Measurements from ENCODE around the gene ZMYM5. TPM values are rescaled to one million over a fixed set of nuclear protein-coding genes. Genes with fewer than 3 reads are reported as not detected.
A peak's percentile ranks its signal among the peaks of the same experiment; 100 is the strongest.

The ZMYM5 gene
- total RNA-seq, 3 donors from 2014 or later, result 14.4 to 29.4 (median 20.3) TPM

DNA sequence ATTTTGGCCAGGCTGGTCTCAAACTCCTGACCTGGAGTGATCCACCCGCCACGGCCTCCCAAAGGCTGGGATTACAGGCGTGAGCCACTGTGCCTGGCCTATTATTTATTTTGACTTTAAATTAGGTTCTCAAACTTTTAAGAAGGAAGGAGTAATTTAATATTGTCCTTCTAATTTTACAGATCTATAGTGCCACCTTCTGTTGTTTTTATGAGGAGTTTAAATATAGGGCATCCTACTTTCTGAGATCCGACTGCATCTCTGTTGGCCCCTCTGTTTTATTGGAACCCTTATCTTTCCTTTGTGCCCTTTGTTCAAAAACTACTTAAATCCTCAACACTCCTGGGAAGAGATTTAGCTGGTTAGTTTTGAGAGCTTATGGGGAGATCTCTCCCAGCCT lies 25.4 kb upstream of the ZMYM5 start:
- H3K27me3 ChIP-seq, result no peaks in the 10 kb centered on the region
- no peak overlapping the region for H3K27ac ChIP-seq
- no peaks in the 10 kb centered on the region for H3K9me3 ChIP-seq
- H3K4me1 ChIP-seq, result no peaks in the 10 kb centered on the region
- TF ChIP-seq POLR2AphosphoS5 (IDR thresholded peaks at IDR 0.05) (no peak), POLR2A (IDR thresholded peaks at IDR 0.05) (no peak)
- TF ChIP-seq, protein P1, sequence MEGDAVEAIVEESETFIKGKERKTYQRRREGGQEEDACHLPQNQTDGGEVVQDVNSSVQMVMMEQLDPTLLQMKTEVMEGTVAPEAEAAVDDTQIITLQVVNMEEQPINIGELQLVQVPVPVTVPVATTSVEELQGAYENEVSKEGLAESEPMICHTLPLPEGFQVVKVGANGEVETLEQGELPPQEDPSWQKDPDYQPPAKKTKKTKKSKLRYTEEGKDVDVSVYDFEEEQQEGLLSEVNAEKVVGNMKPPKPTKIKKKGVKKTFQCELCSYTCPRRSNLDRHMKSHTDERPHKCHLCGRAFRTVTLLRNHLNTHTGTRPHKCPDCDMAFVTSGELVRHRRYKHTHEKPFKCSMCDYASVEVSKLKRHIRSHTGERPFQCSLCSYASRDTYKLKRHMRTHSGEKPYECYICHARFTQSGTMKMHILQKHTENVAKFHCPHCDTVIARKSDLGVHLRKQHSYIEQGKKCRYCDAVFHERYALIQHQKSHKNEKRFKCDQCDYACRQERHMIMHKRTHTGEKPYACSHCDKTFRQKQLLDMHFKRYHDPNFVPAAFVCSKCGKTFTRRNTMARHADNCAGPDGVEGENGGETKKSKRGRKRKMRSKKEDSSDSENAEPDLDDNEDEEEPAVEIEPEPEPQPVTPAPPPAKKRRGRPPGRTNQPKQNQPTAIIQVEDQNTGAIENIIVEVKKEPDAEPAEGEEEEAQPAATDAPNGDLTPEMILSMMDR (IDR thresholded peaks at IDR 0.05), result no peak
- intact Hi-C loops (cut with DNase I; ENCODE audit: low total_unique reads), result no loop called here
- no peaks in the 10 kb centered on the region for H3K36me3 ChIP-seq
- no peak for DNase-seq (ENCODE audit: low spot score in 2 of 2)
- no peak overlapping the region for H3K4me3 ChIP-seq

DNA sequence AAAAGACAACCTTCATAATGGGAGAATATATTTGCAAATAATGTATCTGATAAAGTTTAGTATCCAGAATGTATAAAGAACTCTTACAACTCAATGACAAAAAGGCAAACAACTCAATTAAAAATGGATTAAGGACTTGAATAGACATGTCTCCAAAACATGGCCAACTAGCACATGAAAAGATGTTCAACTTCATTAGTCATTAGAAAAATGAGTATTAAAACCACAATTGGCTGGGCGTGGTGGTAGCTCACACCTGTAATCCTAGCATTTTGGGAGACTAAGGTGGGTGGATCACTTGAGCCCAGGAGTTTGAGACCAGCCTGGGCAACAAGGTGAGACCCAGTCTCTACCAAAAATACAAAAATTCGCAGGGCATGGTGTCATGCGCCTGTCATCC lies 18.8 kb upstream of the ZMYM5 start:
- no peak for TF ChIP-seq POLR2AphosphoS5 (IDR thresholded peaks at IDR 0.05)
- TF ChIP-seq, protein P1 (IDR thresholded peaks at IDR 0.05), result no peak
- no peak overlapping the region for H3K4me3 ChIP-seq
- no peak for DNase-seq (ENCODE audit: low spot score in 2 of 2)
- H3K4me1 ChIP-seq, result no peaks in the 10 kb centered on the region
- intact Hi-C loops (cut with DNase I; ENCODE audit: low total_unique reads), result no loop called here
- H3K27me3 ChIP-seq, result no peaks in the 10 kb centered on the region
- H3K36me3 ChIP-seq, result no peaks in the 10 kb centered on the region
- H3K27ac ChIP-seq, result no peak overlapping the region
- H3K9me3 ChIP-seq, result no peaks in the 10 kb centered on the region

DNA sequence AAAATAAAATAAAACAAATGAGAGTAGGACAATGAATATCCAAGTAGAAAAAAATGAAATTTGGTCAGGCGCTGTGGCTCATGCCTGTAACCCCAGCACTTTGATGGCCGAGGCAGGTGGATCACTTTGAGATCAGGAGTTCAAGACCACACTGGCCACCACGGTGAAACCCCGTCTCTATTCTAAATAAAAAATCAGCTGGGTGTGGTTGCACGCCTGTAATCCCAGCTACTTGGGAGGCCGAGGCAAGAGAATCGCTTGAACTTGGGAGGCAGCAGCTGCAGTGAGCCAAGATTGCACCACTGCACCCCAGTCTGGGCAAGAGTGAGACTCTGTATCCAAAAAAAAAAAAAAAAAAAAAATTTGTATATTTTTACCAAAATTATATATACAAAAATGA lies 18.2 kb upstream of the ZMYM5 start:
- Histone ChIP-seq H3K4me1 (no peaks in the 10 kb centered on the region), H3K36me3 (no peaks in the 10 kb centered on the region), H3K27me3 (no peaks in the 10 kb centered on the region), H3K27ac (no peak overlapping the region), H3K9me3 (no peaks in the 10 kb centered on the region), H3K4me3 (no peak overlapping the region)
- DNase-seq (ENCODE audit: low spot score in 2 of 2), result no peak
- intact Hi-C loops (cut with DNase I; ENCODE audit: low total_unique reads), result no loop called here
- TF ChIP-seq POLR2AphosphoS5 (IDR thresholded peaks at IDR 0.05) (no peak), POLR2A (IDR thresholded peaks at IDR 0.05) (no peak)
- TF ChIP-seq, protein P1 (IDR thresholded peaks at IDR 0.05), result no peak

DNA sequence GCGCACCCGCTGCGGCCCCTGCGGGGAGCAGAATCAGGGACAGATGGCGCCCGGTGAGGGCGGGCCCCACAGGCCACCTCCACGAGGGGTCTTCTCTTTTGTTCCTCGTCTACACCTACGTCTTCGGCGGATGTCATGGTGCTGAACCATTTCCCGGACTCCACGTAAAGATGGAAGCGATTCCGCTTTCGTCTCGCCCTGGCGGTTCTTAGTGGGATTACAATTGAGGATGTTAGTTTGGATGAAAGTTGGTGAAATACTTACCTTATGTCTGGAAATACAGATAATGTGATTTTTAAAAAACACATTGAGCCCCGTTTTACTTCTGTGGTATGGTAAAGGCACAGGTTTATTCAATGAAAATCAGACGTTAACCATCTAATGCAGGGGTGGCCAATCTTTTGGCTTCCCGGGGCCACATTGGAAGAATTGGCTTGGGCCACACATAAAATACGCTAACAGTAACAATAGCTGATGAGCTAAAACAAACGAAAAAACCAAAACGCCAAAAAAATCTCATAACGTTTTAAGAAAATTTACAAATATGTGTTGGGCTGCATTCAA lies 1.4 kb upstream of the ZMYM5 start:
- Histone ChIP-seq H3K27ac (peak overlapping the region; percentile 97 to 99), H3K4me1 (no peaks in the 10 kb centered on the region), H3K9me3 (no peaks in the 10 kb centered on the region), H3K36me3 (no peaks in the 10 kb centered on the region), H3K4me3 (peak overlapping the region; percentile 75 to 87 (median 82)), H3K27me3 (no peaks in the 10 kb centered on the region)
- TF ChIP-seq POLR2AphosphoS5 (IDR thresholded peaks at IDR 0.05), result peak in 2 of 3 donors; percentile 56 to 70
- TF ChIP-seq, protein P1 (IDR thresholded peaks at IDR 0.05), result peak; percentile 75 to 81 (median 81)
- TF ChIP-seq POLR2A (IDR thresholded peaks at IDR 0.05), result peak; percentile 9
- intact Hi-C loops (cut with DNase I; ENCODE audit: low total_unique reads), result loop anchor here (5.0 kb wide), 1 partner anchor 92 kb away; the partner anchor contains the start of gene ZMYM2
- peak; percentile 59 to 71 for DNase-seq (ENCODE audit: low spot score in 2 of 2)

DNA sequence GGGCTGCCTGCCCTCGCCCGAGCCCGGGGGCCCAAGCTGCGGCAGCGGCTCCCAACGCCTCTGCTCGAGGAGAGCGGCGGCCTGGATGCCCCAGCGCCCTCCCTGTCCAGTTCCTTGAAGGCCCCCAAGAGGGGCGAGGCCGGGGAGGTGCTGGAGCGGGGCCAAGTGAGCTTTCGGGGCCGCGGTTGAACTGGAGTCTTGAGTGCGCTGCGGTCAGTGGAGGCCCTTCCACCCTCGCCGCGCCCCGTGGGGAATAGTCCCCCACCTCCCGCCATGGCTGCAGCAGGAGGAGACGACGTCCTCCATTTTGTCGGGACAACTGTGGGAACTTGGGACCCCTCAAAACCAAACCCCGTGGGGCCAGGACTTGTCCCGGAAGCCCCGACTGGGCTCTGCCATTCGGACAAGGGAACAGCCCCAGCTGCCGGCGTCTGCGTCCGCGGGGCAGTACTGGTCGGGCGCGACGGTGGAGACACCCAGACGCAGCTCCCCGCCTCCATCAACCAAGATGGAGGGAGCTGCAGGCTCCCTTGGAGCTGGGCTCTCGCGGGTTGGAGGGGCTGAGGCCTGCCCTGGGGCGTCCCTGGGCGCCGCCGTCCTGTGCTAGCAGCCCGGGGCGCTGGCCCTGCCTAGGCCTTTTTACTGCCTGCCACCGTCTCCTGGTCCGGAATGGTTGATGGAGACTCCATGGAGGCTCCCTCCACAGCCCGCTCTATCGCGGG lies 736 bp upstream of the ZMYM5 start:
- peak overlapping the region; percentile 97 to 99 for H3K27ac ChIP-seq
- H3K27me3 ChIP-seq, result no peaks in the 10 kb centered on the region
- no peaks in the 10 kb centered on the region for H3K36me3 ChIP-seq
- intact Hi-C loops (cut with DNase I; ENCODE audit: low total_unique reads), result loop anchor here (5.0 kb wide), 1 partner anchor 93 kb away; the partner anchor contains the start of gene ZMYM2
- H3K9me3 ChIP-seq, result no peaks in the 10 kb centered on the region
- H3K4me1 ChIP-seq, result no peaks in the 10 kb centered on the region
- peak; percentile 27 to 62 for DNase-seq (ENCODE audit: low spot score in 2 of 2)
- TF ChIP-seq POLR2AphosphoS5 (IDR thresholded peaks at IDR 0.05), result no peak
- TF ChIP-seq, protein P1 (IDR thresholded peaks at IDR 0.05), result no peak
- TF ChIP-seq POLR2A (IDR thresholded peaks at IDR 0.05), result no peak
- peak overlapping the region; percentile 75 to 87 (median 82) for H3K4me3 ChIP-seq

Measured in breast epithelium (tissue), 4 donors.